Lower leg skin (tissue), 3 donors: ENCODE measurements around the gene WDR54.

Experiments used
- CTCF ChIP-seq, 3 donors: fragments of 450-650 bp; IDR thresholded peaks; one replicate each; pipeline ENCODE4 v1.5.1; 2016; ENCODE audit warnings: antibody characterized with exemption in 3 of 3, mild to moderate bottlenecking in 3 of 3, moderate library complexity in 2 of 3
- POLR2A ChIP-seq, 2 donors: fragments of 450-650 bp; IDR thresholded peaks; one replicate each; pipeline ENCODE4 v1.6.1; 2016 to 2017; ENCODE audit warnings: antibody characterized with exemption in 2 of 2, mild to moderate bottlenecking in 1 of 2, moderate library complexity in 1 of 2

DNA sequence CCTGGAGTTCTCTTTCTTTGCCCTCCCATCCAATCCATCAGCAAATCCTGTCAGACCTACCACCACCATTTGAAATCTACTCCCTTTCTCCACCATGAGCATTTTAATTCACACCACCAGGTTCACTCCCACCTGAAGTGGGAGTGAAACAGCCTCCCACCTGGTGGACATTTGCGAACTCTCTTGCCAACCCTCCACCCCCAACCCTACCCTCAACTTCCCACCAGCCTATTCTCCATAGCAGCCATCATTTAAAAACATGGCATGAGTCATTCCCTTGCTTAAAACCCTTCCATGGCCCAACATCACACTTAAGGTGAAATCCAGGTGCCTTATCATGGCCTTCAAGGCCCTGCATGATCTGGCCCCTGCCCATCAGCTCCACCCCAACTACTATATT lies 16.7 kb downstream of the WDR54 start:
- no peak for TF ChIP-seq POLR2A (IDR thresholded peaks at IDR 0.05)
- no peak for TF ChIP-seq CTCF (IDR thresholded peaks at IDR 0.05)
